Retina (tissue), 1 donor: ENCODE results near the gene TMEM219.
"Not testable (repeated sequence)": the region's sequence is repeated elsewhere in the genome, so short reads cannot be mapped to it uniquely, and the experiment has no call there.

Experiments
- DNase-seq: peaks from one replicate; pipeline ENCODE4 v3.0.0-alpha.2; 2016

The TMEM219 gene, protein sequence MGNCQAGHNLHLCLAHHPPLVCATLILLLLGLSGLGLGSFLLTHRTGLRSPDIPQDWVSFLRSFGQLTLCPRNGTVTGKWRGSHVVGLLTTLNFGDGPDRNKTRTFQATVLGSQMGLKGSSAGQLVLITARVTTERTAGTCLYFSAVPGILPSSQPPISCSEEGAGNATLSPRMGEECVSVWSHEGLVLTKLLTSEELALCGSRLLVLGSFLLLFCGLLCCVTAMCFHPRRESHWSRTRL

DNA sequence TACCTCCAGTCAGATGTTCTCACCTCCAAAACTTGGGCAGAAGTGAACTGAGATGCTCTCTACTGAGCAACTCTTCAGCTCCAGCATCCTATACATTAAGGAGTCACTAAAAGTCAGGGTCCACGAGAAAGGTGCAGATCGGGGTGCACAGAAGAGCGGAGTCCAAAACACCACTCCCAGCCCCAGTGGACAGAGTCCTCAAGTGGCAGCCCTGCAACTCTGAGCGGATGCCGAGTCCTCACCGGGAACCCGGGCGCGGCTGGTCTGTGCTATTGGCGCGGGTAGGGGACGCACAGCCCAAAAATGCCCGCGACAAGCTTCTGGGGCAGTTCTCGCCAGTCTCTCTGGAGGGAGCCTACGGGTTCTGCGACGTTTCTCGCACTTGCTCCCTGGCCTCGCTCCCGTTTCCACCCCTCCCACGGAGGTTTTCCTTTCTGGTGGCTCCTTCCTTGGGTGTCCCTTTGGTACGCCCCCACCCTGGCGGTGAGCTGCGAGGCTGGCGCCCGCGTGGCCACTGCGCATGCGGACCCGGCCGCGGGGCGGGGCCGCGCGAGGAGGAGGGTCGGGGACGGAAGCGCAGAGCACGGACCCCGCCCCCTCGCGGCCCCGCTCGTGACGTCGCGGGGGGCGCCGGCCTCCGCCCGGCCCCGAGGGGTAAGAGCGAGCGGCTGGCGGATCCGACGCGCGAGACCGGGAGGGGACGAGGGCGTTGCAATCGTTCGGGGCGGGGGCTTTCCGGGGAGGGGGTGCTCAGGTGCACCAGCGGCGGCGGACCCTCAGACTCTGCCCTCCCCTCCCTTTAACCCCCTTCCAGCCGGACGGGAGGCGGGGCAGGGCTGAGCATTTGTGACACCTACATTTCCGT is at the start of gene TMEM219:
Gene TMEM219 (plus strand): TSS at position 601 of the 865 bp plus-strand sequence. CDS start 1,065 bp downstream, outside the sequence.
- DNase-seq: peak; percentile 98

DNA sequence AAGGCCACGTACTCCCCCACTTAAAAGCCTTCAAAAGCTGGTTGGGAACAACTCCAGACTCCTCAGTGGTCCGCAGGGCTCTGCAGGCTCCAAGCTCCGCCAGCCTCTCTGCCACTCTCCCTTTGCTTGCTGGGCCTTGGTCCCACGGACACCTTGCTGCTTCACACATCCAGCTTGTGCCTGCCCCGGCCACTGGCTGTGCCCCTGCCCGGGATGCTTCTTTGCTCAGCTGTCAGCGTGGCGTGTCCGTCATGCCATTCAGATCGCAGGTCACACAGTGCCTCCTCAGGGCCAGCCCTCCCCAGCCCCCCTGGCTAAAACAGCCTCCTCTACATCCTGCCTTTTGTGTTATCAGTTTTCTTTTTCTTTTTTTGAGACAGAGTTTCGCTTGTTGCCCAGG is 49.8 kb upstream of the TMEM219 start:
- no peak for DNase-seq

DNA sequence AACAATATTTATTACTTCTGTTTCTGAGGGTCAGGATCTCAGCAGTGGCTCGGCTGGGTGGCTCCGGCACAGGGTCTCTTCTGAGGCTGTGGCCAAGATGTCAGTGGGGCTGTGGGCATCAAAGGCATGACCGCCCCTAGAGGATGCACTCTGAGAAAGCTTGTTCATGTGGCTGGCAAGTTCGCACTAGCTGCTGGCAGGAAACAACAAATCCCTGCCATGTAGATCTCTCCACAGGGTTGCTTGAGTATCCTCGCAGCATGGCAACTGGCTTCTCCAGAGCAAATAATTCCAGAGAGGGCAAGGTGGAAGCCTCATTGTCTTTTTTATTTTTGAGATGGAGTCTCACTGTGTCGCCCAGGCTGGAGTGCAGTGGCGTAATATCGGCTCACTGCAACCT is 48.4 kb upstream of the TMEM219 start:
- DNase-seq: no peak

DNA sequence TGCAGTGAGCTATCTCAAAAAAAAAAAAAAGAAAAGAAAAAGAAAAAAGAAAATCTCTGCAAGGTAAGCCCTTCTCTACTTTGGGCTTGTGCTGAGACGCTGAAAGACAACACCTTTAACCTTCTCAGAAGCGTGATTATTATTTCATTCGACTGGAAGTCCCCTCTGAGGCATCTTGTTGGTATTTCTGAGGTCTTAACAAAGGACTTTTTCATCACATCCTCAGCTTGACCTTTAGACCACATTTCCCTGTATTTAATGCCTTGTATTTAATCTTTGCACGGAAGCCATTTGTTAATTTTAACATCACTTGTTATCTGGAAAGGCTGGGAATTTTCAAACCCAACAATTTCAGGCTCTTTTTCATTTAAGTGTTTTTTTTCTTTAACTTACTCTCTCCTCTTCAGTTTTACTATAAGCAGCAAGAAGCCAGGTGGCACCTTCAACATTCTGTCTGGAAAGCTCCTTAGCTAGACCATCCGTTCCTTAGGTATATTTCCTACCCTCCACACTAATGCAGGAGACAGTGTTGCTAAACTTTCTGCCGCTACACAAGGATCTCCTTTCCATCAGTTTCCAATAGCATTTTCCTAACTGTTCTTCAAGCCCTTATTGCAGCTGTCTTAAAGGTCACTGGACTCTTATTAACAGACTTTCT is 46.2 kb upstream of the TMEM219 start:
- DNase-seq: no peak

DNA sequence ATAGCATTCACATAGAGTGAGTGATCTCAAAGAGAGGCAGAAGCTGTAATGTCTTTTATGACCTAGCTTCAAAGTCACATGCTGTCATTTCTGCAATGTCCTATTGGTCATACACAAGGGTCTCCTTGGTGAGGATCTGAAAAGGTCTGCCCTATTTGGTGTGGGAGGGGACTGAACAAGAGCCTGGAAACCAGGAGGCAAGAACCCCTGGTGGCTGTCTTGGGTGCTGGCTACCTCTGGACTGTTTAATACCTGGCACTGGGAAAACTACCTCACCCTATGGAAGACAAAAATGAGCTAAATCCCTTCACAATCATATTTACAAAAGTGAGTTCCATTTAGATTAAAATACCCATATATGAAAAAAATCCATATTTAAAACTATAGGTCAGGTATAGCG is 44.9 kb upstream of the TMEM219 start:
- DNase-seq: no peak

DNA sequence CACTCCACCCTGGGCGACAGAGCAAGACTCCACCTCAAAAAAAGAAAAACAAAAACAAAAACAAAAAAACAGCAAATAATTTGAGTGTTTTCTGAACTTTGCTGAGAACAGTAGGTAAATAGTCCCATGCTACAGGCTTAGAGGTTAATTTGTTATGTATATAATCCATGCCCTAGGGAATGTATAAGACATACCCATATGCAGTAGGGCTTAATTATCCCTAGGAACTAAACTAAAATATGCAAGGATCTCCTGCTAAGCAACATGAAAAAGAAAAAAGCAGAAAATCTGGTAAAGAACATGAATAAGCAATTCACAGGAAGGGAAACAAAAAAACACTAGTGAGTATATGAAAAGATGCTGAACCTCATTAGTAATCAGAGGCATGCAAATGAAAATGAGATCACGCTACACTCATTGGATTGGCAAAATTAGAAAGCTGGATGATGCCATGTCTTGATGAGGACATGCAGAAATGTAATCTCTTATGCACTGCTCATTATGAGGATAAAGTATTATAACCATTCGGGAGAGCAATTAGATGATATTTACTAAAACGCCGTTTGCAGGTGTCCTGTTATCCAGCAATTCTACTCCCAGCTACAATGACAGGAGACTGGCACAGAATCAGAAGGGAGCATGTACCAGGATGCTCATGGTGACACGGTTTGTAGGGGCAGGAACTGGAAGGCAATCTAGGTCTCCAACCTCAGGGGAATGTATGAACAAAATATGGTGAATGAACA is 41.4 kb upstream of the TMEM219 start:
- no peak for DNase-seq

DNA sequence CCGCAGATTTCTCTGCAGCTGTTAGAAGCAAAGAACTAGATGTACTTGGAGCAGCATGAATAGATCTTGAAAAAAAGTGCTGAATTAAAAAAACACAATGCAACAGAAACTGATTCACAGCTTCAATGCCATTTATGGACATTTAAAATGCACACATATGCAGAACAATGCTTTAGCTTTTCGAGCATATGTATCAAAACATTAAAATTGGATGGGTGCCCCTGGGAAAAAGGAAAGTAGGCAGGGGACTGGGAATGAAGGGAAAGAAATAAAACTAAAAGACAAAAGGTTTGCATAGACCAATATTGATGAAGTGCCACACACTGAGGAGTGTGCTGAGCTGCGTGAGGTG is 40.9 kb upstream of the TMEM219 start:
- no peak for DNase-seq

DNA sequence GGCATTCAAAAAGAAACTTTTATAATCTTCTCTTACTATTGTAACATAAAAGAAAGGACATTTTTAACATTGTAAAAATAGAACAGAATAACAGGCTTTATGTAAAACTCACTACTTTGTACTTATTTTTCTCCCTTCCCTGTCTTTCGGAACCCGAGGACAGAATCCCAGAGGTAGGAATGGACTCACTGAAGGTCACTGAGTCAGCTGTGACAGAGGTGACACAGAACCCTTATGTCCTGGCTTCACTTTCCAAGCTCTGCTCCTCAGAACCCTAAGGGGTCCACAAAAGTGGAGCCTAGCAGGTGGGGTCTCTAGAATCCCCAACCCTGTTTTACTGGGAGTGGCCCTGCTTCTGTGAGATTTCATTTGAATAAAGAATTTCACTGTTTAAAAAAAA is 39.6 kb upstream of the TMEM219 start:
- DNase-seq: no peak

DNA sequence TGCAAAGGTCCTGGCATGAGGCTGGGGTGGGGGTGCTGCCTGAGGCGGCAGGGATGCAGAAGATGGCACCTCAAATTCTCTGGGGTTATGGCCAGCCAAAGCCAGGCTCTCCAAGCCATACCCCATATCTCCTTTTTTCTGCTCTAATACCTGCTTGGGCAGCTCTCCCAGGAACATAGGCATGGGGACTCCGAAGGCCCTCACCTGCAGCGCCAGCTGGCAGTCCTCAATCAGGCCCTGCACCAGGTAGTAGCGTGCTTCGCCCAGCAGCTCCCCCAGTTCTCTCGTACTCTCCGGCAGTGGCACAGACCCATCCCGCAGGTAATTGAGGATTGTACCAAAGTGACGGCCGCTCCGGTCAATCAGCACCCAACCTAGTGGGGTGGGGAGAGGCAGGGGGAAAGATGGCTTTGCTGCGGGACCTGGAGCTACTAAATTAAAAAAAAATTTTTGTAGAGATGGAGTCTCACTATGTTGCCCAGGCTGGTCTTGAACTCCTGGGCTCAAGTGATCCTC is 38.8 kb upstream of the TMEM219 start:
- no peak for DNase-seq

DNA sequence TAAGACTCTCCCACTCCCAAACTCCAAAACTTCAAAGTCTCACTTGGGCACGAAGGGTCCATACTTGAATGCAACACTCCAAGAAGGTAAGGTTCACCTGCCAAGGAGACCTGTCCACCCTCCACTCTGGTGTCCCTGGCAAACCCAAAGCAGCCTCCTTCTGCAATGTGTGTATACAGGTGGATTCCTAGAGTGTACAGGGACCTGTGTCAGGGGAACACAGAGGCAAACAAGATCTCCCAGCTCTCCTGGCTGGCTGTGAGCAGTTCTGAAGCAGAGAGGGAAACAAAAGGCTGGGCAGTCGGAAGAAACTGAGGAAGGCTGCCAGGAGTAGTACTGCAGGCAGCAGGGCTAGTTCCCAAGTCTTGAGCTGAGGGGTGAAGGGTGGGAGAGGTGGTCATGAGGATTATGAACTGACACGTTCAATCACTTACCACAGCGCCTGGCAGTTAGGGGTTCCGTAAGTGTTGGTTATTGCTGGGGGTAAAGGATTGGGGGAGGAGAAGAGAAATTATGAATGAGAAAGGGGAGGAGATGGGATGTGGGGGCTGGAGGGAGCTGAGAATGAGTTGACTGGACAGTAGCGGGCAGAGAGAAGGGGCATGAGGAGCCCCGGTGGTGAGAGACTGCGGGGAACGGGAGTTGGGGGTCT is 36.6 kb upstream of the TMEM219 start:
- peak; percentile 14 for DNase-seq

DNA sequence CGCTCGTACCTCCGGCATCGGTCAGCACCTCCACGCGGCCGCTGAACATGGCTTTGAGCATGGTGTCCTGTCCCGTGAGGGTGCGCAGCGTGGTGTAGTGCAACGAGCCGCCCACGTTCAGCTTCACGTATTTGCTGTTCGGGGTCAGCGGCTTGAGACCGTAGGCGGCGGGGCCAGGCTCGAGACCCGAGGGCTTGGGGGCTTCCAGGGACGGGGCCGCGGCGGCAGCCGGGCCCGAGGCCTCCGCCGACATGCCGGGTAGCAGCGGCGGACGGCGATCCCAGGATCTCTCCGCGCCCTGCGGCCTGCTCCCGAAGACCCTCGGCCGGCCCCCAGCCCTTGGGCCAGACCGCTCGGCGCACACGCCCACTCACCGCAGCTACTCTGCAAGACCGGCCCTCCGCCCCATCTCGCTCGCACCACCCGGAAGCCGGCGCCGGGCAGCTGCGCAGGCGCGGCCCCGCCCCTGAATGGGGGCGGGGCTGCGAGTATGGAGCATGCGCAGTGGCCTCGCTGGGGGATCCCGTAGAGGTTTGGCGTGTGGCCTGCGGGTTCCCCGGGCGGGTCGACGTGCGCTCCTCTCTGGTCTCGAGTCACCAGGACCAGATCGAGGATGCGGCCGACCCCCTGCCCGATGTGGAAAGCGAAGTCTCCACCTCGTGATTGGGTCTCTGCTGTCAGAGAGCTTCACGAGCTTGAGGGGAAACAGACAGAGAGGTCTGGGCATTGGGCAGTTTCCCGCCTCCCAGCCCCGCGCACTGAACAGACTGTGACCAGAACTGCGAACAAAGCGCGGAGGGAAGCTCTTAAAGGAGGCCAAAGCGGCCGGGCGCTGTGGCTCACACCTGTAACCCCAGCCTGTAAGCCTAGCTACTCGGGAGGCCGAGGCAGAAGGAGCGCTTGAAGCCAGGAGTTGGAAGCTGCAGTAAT is 35.8 kb upstream of the TMEM219 start, which contains the start of gene KCTD13:
Gene KCTD13 (minus strand): TSS at position 446 of the 930 bp plus-strand sequence. CDS start 193 bp downstream, at position 253.
- DNase-seq: peak; percentile 100

DNA sequence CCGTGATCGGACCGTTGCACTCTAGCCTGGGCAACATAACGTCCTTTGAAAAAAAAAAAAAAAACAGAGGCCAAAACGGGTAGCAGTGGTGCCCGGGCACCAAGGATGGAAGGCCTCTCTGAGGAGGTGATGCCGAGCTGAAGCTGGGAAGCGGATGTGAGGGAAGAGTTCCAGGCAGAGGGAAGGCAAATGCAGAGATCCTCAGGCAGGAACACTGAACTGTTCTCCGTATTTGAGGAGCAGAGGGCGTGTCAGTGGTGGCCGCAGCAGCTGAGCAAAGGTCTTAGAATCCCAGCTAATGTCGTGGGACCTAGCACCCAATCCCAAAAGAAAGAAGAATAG is 35.2 kb upstream of the TMEM219 start:
- no peak for DNase-seq

DNA sequence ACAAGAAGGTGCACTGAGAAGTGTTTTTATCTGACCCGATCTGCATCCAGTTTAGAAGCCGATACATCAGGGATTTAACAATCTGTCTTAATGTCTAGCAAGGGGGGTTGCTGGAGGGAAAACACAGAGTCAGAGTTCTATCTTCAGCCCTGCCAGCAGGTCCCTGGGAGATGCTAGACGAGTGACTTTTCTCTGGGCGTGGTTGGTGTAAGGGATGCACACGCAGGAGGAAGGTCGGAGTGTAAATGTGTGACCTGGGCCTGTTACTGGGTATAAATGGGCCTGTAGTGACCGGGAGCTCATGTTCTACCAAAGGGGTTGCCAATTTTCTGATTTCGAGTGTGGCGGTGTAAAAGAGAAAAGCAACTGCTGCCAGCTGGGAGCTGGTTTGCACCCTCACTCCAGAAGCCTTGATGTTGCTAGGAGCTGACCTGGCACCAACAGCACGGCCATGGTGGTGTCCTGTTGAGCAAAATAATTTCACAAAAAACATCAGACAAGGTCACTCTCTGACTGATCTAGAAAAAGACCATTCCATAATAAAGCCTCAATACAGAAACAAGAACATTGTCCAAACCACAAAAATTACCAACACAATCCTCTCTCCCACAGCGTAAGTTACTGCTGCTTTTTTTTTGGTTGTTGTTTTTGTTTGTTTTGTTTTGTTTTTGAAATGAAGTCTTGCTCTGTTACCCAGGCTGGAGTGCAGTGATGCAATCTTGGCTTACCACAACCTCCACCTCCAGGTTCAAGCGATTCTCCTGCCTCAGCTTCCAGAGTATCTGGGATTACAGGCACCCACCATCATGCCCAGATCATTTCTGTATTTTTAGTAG is 34.6 kb upstream of the TMEM219 start:
- no peak for DNase-seq

DNA sequence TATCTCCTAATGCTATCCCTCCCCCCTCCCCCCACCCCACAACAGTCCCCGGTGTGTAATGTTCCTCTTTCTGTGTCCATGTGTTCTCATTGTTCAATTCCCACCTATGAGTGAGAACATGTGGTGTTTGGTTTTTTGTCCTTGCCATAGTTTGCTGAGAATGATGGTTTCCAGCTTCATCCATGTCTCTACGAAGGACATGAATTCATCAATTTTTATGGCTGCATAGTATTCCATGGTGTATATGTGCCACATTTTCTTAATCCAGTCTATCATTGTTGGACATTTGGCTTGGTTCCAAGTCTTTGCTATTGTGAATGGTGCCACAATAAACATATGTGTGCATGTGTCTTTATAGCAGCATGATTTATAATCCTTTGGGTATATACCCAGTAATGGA is 30.1 kb upstream of the TMEM219 start:
- DNase-seq: not testable (repeated sequence)

DNA sequence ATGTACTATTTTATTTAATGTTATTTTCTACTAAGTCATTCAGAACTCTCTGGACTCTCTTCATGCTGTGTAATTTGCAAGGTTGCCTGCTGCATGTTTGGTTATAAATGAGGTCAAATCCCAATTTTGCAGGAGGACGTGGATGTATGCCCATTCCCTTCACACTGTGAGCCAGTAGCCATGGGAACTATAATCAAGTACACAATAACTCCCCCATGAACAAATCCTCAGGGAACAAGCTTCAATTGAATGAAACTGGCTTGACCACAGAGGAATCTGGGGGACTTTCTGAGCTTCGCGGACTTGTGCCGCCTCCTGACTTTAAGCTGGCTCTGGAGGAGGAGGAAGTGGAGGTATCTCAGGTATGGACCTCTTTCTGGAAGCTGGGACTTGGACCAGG is 21.2 kb upstream of the TMEM219 start:
- DNase-seq: no peak

DNA sequence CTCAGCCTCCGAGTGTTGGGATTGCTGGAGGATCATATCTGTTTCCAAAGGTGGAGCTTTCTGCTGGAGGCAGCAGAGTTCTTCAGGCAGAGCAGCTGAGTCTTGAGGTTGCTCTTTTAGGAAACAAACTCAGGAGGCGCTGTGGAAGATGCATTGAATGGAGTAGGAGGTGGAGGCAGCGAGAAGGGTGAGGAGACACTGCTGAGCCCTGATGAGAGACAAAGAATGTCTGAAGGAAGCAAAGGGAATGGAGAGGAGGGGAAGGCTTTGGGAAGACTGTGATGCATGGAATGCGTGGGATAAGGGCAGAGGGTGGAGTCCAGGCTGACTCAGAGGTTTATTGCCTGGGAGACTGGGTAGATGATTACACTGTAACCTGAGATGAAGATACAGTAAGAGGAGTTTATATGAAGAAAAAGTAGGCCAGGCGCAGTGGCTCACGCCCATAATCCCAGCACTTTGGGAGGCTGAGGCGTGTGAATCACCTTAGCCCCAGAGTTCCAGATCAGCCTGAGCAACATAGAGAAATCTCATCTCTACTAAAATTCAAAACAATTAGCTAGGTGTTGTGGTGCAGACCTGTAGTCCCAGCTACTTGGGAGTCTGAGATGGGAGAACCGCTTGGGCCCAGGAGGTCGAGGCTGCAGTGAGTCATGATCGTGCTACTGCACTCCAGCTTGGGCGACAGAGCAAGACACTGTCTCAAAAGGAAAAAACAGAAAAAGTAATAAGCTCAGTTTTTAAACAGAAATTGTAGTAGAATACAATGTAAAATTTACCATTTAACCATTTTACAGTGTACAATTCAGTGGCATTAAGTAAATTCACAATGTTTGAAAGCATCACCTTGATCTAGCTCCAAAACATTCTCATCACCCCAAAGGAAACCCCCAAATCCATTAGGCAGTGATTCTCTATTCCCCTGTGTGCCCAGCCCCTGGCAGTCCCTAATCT is 17.8 kb upstream of the TMEM219 start:
- DNase-seq: peak; percentile 4

DNA sequence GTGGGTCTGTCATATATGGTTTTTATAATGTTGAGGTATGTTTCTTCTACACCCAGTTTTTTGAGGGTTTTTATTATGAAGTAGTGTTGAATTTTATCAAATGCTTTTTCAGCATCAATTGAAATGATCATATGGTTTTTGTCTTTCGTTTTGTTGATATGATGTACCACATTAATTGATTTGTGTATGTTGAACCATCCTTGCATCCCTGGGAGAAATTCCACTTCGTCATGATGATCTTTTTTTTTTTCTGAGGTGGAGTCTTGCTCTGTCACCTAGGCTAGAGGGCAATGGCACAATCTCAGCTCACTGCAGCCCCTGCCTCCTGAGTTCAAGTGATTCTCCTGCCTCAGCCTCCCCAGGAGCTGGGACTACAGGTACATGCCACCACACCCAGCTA is 14.0 kb upstream of the TMEM219 start:
- no peak for DNase-seq

DNA sequence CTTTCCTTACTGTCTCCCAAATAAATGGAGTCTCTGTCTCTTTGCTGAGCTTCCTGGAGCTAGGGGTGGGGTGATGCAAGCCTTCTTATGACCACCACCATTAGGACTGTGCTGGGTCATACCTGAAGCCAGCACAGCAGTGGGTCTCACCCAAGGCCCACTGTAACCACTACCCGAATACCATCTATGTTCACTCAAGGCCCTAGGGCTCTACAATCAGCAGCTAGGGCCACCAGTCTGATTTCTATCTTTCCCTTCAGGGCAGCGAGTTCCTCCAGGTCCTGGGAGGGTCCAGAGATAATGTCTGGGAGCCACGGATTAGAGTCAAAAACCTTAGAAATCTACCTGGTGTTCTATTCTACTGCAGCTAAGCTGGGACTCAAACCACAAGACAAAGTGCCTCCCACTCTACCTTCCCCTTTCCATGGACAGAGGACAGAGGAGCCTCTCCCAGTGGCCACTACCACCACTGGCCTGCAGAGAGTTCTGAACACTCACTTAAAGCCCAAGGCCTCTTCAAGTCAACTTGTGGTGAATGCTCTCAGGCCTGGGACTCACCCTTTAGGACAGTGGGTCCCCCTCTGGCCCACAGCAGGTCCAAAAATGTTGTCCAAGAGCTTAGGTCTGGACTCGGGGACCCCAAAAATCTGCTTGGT is 10.9 kb upstream of the TMEM219 start:
- no peak for DNase-seq
